Omental fat pad (tissue), 4 donors: ENCODE data around the gene MESP2. TPM values are rescaled to one million over a fixed set of nuclear protein-coding genes. Genes with fewer than 3 reads are reported as not detected.

Source experiments
- ATAC-seq: fragments of 150-250 bp; one replicate; pipeline ENCODE4 v1.9.1; 2016; ENCODE audit warnings: mild to moderate bottlenecking, moderate library complexity; ENCODE audit not compliant: low FRiP score
- DNase-seq: peaks from one replicate; pipeline ENCODE4 v3.0.0-alpha.2; 2019; ENCODE audit warnings: low spot score
- CTCF ChIP-seq, 3 donors: fragments of 450-650 bp; IDR thresholded peaks; one replicate each; pipeline ENCODE4 v1.5.1; 2016 to 2017; ENCODE audit warnings: antibody characterized with exemption in 3 of 3, mild to moderate bottlenecking in 3 of 3, moderate library complexity in 2 of 3
- total RNA-seq, 4 donors: library from RNA; depleted of rRNA; stranded (reverse); fragments of >200 nt; gene quantifications; one replicate each; pipeline ENCODE4 v1.1.0, GENCODE V29; 2016

Gene MESP2
- total RNA-seq, 4 donors from 2014 or later: 0.48 TPM; not detected in 3

- TF ChIP-seq CTCF (IDR thresholded peaks at IDR 0.05): no peak
- DNase-seq (no peak), ATAC-seq (no peak)
These were observed 20.4 kb upstream of the MESP2 start for GRCh38 chr15:89755701-89756100.

- TF ChIP-seq CTCF (IDR thresholded peaks at IDR 0.05): no peak
- ATAC-seq (no peak), DNase-seq (no peak)
These were observed 19.2 kb upstream of the MESP2 start for GRCh38 chr15:89756897-89757296.

GRCh38 chr15:89758283-89758682 lies 17.8 kb upstream of the MESP2 start:
- no peak for DNase-seq
- ATAC-seq: no peak
- TF ChIP-seq CTCF (IDR thresholded peaks at IDR 0.05): no peak

- no peak for TF ChIP-seq CTCF (IDR thresholded peaks at IDR 0.05)
- DNase-seq (no peak), ATAC-seq (no peak)
These were observed 17.2 kb upstream of the MESP2 start for GRCh38 chr15:89758981-89759380.

GRCh38 chr15:89759835-89760234 lies 16.3 kb upstream of the MESP2 start:
- ATAC-seq (no peak), DNase-seq (no peak)
- TF ChIP-seq CTCF (IDR thresholded peaks at IDR 0.05): no peak

- ATAC-seq (peak; percentile 80), DNase-seq (peak; percentile 90)
- TF ChIP-seq CTCF (IDR thresholded peaks at IDR 0.05): peak in 2 of 3 donors; percentile 56 to 78
These were observed 15.7 kb upstream of the MESP2 start for GRCh38 chr15:89760303-89761008.
